Ovary (tissue), 9 donors: ENCODE results near the gene PIGU. TPM values are rescaled to one million over a fixed set of nuclear protein-coding genes. Genes with fewer than 3 reads are reported as not detected.
A peak's percentile ranks its signal among the peaks of the same experiment; 100 is the strongest.

Source experiments
- DNase-seq, 5 donors: peaks; one replicate each; pipeline ENCODE4 v3.0.0-alpha.2; 2019 to 2020
- H3K27ac ChIP-seq, 2 donors: fragments of 200-600 bp; one replicate each; pipeline versions ENCODE4 v1.5.1 to v1.8.0; 2019 to 2022
- H3K27me3 ChIP-seq: fragments of 200-600 bp; one replicate; pipeline ENCODE4 v1.8.0; 2022
- H3K36me3 ChIP-seq: fragments of 200-600 bp; sonication (generic); one replicate; pipeline ENCODE4 v1.5.1; 2019
- H3K4me1 ChIP-seq: one replicate; pipeline ENCODE4 v1.8.1; 2013; ENCODE audit warnings: mild to moderate bottlenecking, moderate library complexity; ENCODE audit not compliant: insufficient read depth
- H3K4me3 ChIP-seq: fragments of 200-600 bp; sonication (generic); one replicate; pipeline ENCODE4 v1.5.1; 2017
- H3K9me3 ChIP-seq, 2 donors: fragments of 200-600 bp in 1 of 2; sonication (generic) in 1 of 2; one replicate each; pipeline versions ENCODE4 v1.5.1 to v1.8.1; 2013 to 2019; ENCODE audit warnings: mild to moderate bottlenecking in 1 of 2, moderate library complexity in 1 of 2
- CTCF ChIP-seq, 3 donors: fragments of 450-650 bp in 2 of 3; fragments of 200-600 bp in 1 of 3; IDR thresholded peaks; one replicate each; pipeline versions ENCODE4 v1.5.1 to v1.8.0; 2016 to 2022; ENCODE audit warnings: antibody characterized with exemption in 3 of 3, mild to moderate bottlenecking in 1 of 3
- EP300 ChIP-seq: sonication (generic); formaldehyde crosslinking; IDR thresholded peaks from one replicate; pipeline ENCODE4 v1.6.1; 2017; ENCODE audit warnings: antibody characterized with exemption
- POLR2A ChIP-seq: fragments of 450-650 bp; IDR thresholded peaks from one replicate; pipeline ENCODE4 v1.6.1; 2017; ENCODE audit warnings: antibody characterized with exemption, mild to moderate bottlenecking, moderate library complexity
- WGBS, 3 donors: extraction: QIAGEN DNeasy Blood & Tissue Kit in 1 of 3; methylation state at CpG; one replicate each; pipeline versions ENCODE4 v1.1.5 to v1.1.7; 2013 to 2017; 5-methylcytosine and 5-hydroxymethylcytosine counted together
- intact Hi-C, 4 donors: fragments of 100-400 bp; cut with DNase I; formaldehyde crosslinking; loops; one replicate each; pipeline versions ENCODE4 v1.11.0 to v1.15.1; 2022 to 2023
- polyA plus RNA-seq, 2 donors: library from polyadenylated mRNA; stranded (reverse); fragments of 200-250 nt in 1 of 2; fragments of 350-450 nt in 1 of 2; fragmentation: Illumina TruSeq in 1 of 2; extraction: RNeasy Lipid Tissue Mini Kit (QIAGEN cat#74804) in 1 of 2; gene quantifications; one replicate each; pipeline ENCODE4 v1.2.3, GENCODE V29; 2013 to 2014
- total RNA-seq, 7 donors: library from RNA; depleted of rRNA in 2 of 7; stranded (reverse); fragments of >200 nt in 2 of 7; fragmentation: NEBNext Ultra II Directional in 3 of 7; extraction: Animal tissue kit (Norgen Biotek cat#: 25700) in 3 of 7; gene quantifications; one replicate each; pipeline versions ENCODE4 v1.1.0 to v1.2.4, GENCODE V29; 2016 to 2023
- donor health status: DM: no; HTN: no; CAD: no; lungs with moderate emphysema.
- donor health status: DM: no; HTN: no; CAD: no.
- donor health status: Bipolar disorder and iron deficiency.
- donor health status: DM: yes; HTN: yes; CAD: no.
- donor health status: DM: no; HTN: no; CAD: no.
- donor health status: DM: yes; HTN: yes; CAD: no.

The PIGU gene
- total and polyA plus RNA-seq, 9 donors = 14.4 to 61.4 (median 20.9) TPM

GRCh38 chr20:34574426-34574825 lies 102.5 kb downstream of the PIGU start:
- TF ChIP-seq CTCF (IDR thresholded peaks at IDR 0.05) (no peak), POLR2A (no peak), EP300 (no peak)
- H3K4me3 ChIP-seq = no peak overlapping the region
- intact Hi-C loops = no loop called here
- H3K27me3 ChIP-seq = no peaks in the 10 kb centered on the region
- H3K36me3 ChIP-seq = no peaks in the 10 kb centered on the region
- 93 to 95% (median 93%) methylated on average over 5 of the region's 5 CpGs for WGBS, 3 donors
- H3K4me1 ChIP-seq = no peaks in the 10 kb centered on the region
- H3K27ac ChIP-seq = no peak overlapping the region
- H3K9me3 ChIP-seq = no peaks in the 10 kb centered on the region
- DNase-seq = peak in 1 of 5 donors; percentile 7

- WGBS, 3 donors = 88% methylated on average over 7 of the region's 7 CpGs
- Histone ChIP-seq H3K27me3 (no peaks in the 10 kb centered on the region), H3K9me3 (no peaks in the 10 kb centered on the region), H3K4me1 (no peaks in the 10 kb centered on the region), H3K4me3 (no peak overlapping the region), H3K36me3 (no peaks in the 10 kb centered on the region), H3K27ac (no peak overlapping the region)
- peak in 2 of 5 donors; percentile 2 to 4 for DNase-seq
- intact Hi-C loops = no loop called here
- TF ChIP-seq CTCF (IDR thresholded peaks at IDR 0.05) (no peak), EP300 (no peak), POLR2A (no peak)
Measured at GRCh38 chr20:34573541-34574300, 103.2 kb downstream of the PIGU start.

- no peaks in the 10 kb centered on the region for H3K27me3 ChIP-seq
- WGBS, 3 donors = 90 to 93% (median 91%) methylated on average over 5 of the region's 5 CpGs
- no peak overlapping the region for H3K4me3 ChIP-seq
- H3K36me3 ChIP-seq = no peaks in the 10 kb centered on the region
- DNase-seq = peak in 2 of 5 donors; percentile 3 to 12
- no peaks in the 10 kb centered on the region for H3K4me1 ChIP-seq
- intact Hi-C loops = no loop called here
- TF ChIP-seq EP300 = no peak
- TF ChIP-seq POLR2A = no peak
- no peak for TF ChIP-seq CTCF (IDR thresholded peaks at IDR 0.05)
- no peak overlapping the region for H3K27ac ChIP-seq
- no peaks in the 10 kb centered on the region for H3K9me3 ChIP-seq
Measured at GRCh38 chr20:34571753-34572152, 105.1 kb downstream of the PIGU start.

GRCh38 chr20:34570859-34571306 lies 106.0 kb downstream of the PIGU start:
- no peaks in the 10 kb centered on the region for H3K4me1 ChIP-seq
- no peaks in the 10 kb centered on the region for H3K36me3 ChIP-seq
- no peak overlapping the region for H3K4me3 ChIP-seq
- TF ChIP-seq CTCF (IDR thresholded peaks at IDR 0.05) = no peak
- intact Hi-C loops = no loop called here
- peak in 1 of 5 donors; percentile 5 for DNase-seq
- 35 to 44% (median 44%) methylated on average over 3 of the region's 3 CpGs for WGBS, 3 donors
- H3K9me3 ChIP-seq = no peaks in the 10 kb centered on the region
- H3K27me3 ChIP-seq = no peaks in the 10 kb centered on the region
- no peak overlapping the region for H3K27ac ChIP-seq
